ENCODE data around the gene BMS1. TPM values are rescaled to one million over a fixed set of nuclear protein-coding genes. Genes with fewer than 3 reads are reported as not detected.

Gene BMS1
- total and polyA plus RNA-seq, 2 of the 8 experiments (the other 6 are each of a cell fraction or from before 2014, with no cell fraction given), result 3.7 to 34.6 TPM

GRCh38 chr10:42755028-42755451, 27.6 kb upstream of the BMS1 start (continued):
- TF ChIP-seq EZH2 (IDR thresholded peaks at IDR 0.05; ENCODE audit: low read depth, low read length, severe bottlenecking), result peak; percentile 37
- TF ChIP-seq POLR2AphosphoS5 (IDR thresholded peaks at IDR 0.05; ENCODE audit: low read depth, low read length), result no peak
- TF ChIP-seq CHD2 (IDR thresholded peaks at IDR 0.05; ENCODE audit: low read length), result no peak
- TF ChIP-seq MAFK (IDR thresholded peaks at IDR 0.05; ENCODE audit: low read depth, low read length), result no peak
- TF ChIP-seq CHD7 (IDR thresholded peaks at IDR 0.05; ENCODE audit: insufficient replicate concordance, low read length), result no peak
- no peak for TF ChIP-seq CTBP2 (IDR thresholded peaks at IDR 0.05; ENCODE audit: borderline replicate concordance, insufficient read depth, insufficient read length, low read length)
- TF ChIP-seq RNF2 (IDR thresholded peaks at IDR 0.05; ENCODE audit: borderline replicate concordance, low read depth, low read length, missing control alignments, poor library complexity, severe bottlenecking), result peak; percentile 16
- TF ChIP-seq BRCA1 (IDR thresholded peaks at IDR 0.05; ENCODE audit: low read depth, low read length), result no peak
- no peak for TF ChIP-seq KDM4A (IDR thresholded peaks at IDR 0.05; ENCODE audit: low read depth, low read length, severe bottlenecking)
- peak; percentile 10 to 15; a peak in 1 of 4 replicates for TF ChIP-seq RAD21 (IDR thresholded peaks at IDR 0.05 in 1 of 2, conservative IDR thresholded peaks at IDR 0.05 in 1 of 2; ENCODE audit: low read depth in 2 of 2, low read length in 2 of 2)
